HG02943 (cell line): ENCODE measurements around the gene FOXP1.

ENCODE experiments used
- ATAC-seq: cut with Tn5 transposase; IDR thresholded peaks from one replicate; pipeline ENCODE4 v1.9.1; 2021; ENCODE audit warnings: mild to moderate bottlenecking, low read depth, moderate library complexity; ENCODE audit not compliant: unreplicated experiment

The FOXP1 gene

GRCh38 chr3:71409352-71409751 lies 174.2 kb downstream of the FOXP1 start:
- no peak for ATAC-seq

- no peak for ATAC-seq
These were observed 174.6 kb downstream of the FOXP1 start for GRCh38 chr3:71408903-71409302.

GRCh38 chr3:71407823-71408222 lies 175.7 kb downstream of the FOXP1 start:
- no peak for ATAC-seq

- ATAC-seq = no peak
These were observed 176.3 kb downstream of the FOXP1 start for GRCh38 chr3:71406972-71407810.

- ATAC-seq = no peak
These were observed 180.6 kb downstream of the FOXP1 start for GRCh38 chr3:71402911-71403310.

- ATAC-seq = no peak
These were observed 181.2 kb downstream of the FOXP1 start for GRCh38 chr3:71402280-71402679.

- ATAC-seq = no peak
These were observed 181.8 kb downstream of the FOXP1 start for GRCh38 chr3:71401695-71402231.

- ATAC-seq = no peak
These were observed 182.5 kb downstream of the FOXP1 start for GRCh38 chr3:71400986-71401451.

- ATAC-seq = no peak
These were observed 184.1 kb downstream of the FOXP1 start for GRCh38 chr3:71399478-71399877.

GRCh38 chr3:71398157-71398836 lies 185.2 kb downstream of the FOXP1 start:
- ATAC-seq = no peak

- ATAC-seq = no peak
These were observed 185.8 kb downstream of the FOXP1 start for GRCh38 chr3:71397726-71398125.

GRCh38 chr3:71397046-71397445 lies 186.5 kb downstream of the FOXP1 start:
- ATAC-seq = no peak

GRCh38 chr3:71395927-71396695 lies 187.4 kb downstream of the FOXP1 start:
- no peak for ATAC-seq

- ATAC-seq = no peak
These were observed 188.1 kb downstream of the FOXP1 start for GRCh38 chr3:71395470-71395869.

GRCh38 chr3:71393745-71394144 lies 189.8 kb downstream of the FOXP1 start:
- no peak for ATAC-seq

GRCh38 chr3:71393093-71393492 lies 190.4 kb downstream of the FOXP1 start:
- no peak for ATAC-seq

- ATAC-seq = peak; percentile 67
These were observed 191.3 kb downstream of the FOXP1 start for GRCh38 chr3:71392251-71392650.

GRCh38 chr3:71391361-71391760 lies 192.2 kb downstream of the FOXP1 start:
- ATAC-seq = no peak

- no peak for ATAC-seq
These were observed 193.5 kb downstream of the FOXP1 start for GRCh38 chr3:71389911-71390573.

GRCh38 chr3:71389191-71389590 lies 194.3 kb downstream of the FOXP1 start:
- ATAC-seq = no peak
